HG02981 (cell line): Measurements from ENCODE around the gene ZNF766.
"Not testable (repeated sequence)": the region's sequence is repeated elsewhere in the genome, so short reads cannot be mapped to it uniquely, and the experiment has no call there.

Experiments
- ATAC-seq: cut with Tn5 transposase; IDR thresholded peaks from one replicate; pipeline ENCODE4 v1.9.1; 2021; ENCODE audit warnings: mild to moderate bottlenecking, moderate library complexity; ENCODE audit not compliant: unreplicated experiment

ZNF766 gene

DNA sequence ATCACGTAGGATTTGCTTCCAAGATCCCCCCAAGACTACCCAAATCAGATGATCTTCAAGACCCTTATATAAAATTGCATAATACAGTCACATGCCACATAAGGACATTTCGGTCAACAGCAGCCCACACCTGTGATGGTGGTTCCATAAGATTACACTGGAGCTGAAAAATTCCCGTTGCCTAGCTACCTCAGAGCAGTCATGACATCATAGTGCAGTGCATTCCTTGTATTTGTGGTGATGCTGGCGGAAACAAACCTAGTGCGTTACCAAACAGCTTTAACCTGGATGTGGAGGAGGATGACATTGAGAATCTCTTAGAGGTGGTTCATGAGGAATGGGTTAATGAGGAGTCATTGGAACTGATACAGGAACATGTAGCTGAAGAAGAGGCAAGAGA is 4.8 kb downstream of the ZNF766 start:
- no peak for ATAC-seq

DNA sequence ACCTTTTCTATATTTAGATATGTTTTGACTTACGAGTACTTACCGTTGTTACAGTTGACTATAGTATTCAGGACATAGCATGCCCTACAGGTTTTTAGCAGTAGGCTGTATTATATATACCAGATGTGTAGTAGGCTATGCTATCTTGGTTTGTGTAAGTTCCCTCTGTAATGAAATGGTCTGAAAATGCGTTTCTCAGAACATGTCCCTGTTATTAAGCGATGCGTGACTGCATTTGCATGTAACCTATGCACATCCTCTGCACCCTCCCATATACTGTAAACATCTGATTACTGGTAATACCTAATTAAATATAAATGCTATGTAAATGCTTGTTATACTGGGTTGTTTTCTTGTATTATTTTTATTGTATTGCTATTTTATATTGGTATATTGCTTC is 6.6 kb downstream of the ZNF766 start:
- no peak for ATAC-seq

DNA sequence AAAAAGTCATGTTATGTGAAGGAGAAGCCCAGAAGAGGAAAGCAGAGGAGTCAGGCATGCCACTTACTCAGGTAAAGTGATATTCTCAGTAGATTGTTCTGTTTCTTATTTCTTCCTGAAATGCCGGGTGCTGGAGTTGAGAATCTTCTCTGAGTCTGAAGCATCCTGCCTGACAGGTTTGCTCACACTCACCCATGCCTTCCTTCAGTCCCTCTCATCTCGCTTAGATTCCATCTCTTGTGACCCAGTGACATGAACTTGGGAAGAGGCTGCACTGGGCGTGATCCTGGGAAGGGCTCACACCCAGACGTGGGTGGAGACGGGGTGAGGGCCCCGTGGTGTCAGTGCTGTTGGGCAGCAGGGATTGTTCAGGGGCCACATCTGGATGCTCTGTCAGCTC is 8.1 kb downstream of the ZNF766 start:
- ATAC-seq: no peak

DNA sequence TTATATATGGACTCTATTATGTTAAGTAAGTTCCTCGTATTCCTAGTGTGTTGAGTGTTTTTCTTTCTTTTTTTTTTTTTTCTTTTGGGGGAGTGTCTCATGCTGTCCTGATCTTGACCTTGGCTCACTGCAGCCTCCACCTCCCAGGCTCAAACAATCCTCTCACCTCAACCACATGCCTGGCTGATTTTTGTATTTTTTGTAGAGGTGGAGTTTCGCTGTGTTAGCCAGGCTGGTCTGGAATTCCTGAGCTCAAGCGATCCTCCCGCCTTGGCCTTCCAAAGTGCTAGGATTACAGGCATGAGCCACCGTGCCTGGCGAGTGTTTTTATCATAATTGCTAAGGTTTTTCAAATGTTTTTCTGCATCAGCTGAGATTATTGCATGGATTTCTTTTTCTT is 16.9 kb downstream of the ZNF766 start:
- ATAC-seq: no peak

DNA sequence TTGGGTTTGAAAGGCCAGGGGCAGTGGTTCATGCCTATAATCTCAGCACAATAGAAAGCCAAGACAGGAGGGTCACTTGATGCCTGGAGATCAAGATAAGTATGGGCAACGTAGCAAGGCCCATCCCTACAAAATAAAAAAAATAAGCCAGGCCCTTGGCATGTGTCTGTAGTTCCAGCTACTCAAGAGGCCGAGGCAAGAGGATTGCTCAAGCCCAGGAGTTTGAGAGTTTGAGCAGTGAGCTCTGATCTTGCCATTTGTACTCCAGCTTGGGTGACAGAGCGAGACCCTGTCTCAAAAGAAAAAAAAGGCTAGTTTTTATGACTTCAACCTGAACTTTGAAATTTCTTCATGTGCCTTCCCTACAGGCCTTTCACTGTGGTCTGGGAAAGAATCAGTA is 22.4 kb downstream of the ZNF766 start:
- no peak for ATAC-seq

DNA sequence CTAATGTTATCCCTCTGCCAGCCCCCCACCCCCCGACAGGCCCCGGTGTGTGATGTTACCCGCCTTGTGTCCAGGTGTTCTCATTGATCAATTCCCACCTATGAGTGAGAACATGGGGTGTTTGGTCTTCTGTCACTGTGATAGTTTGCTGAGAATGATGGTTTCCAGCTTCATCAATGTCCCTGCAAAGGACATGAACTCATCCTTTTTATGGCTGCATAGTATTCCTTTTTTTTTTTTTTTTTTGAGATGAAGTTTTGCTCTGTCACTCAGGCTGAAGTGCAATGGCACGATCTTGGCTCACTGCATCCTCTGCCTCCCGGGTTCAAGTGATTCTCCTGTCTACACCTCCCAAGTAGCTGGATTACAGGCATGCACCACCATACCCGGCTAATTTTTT is 23.6 kb downstream of the ZNF766 start:
- ATAC-seq: not testable (repeated sequence)

DNA sequence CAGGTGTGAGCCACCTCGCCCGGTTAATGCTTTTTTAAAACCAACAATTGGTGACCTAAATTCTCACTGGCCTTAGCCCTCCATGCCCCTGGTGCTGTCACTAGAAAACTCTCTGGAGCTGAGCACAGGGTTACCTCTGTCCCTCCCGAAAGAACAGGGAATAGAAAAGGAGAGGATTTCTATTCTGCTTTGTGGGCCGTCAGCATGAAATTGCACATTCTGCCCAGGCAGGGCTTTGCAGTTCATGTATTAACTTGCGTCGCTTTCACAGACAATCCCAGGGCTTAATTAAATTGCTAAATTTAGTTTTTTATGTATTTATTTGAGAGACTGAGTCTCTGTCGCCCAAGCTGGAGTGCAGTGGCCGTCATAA is 27.0 kb downstream of the ZNF766 start:
- no peak for ATAC-seq

DNA sequence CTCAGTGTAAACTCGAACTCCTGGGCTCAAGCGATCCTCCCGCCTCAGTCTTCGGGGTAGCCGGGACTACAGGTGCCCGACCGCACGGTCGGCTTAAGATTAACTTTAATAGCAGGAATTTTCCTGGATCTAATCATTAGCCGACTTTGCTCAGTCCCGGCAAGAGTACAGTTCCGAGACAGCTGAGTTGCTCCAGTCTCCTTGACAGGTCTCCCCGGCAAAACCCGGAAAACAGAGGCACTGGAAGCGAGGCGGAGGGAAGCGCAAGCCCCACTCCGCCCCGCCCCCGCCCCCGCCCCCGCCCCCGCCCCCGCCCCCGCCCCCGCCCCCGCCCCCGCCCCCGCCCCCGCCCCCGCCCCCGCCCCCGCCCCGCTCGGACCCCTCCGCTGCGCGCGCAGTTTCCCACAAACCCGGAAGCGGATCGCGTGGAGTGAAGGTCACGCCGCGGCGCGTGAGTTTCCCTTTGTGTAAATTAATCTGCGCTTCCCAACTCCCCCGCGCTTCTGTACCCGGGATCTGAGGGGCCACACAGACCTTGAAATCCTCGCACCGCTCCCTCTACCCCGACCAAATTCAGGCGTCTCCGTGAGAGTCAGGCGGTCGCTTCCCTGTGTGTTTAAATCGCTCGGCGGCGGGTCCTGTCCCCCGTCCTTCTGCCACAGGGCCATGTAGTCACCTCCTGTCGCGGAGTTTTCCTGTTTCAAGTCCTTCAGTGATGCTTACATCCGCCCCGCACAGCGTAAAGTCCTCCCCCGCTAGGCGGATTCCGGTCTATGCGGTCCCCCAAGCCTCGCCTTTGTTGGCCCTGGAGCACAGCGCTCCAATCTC is 27.6 kb downstream of the ZNF766 start, which contains the start of gene ZNF480:
Gene ZNF480 (plus strand): TSS at position 397 of the 828 bp plus-strand sequence. CDS start 3,244 bp downstream, outside the sequence.
- ATAC-seq: no peak

DNA sequence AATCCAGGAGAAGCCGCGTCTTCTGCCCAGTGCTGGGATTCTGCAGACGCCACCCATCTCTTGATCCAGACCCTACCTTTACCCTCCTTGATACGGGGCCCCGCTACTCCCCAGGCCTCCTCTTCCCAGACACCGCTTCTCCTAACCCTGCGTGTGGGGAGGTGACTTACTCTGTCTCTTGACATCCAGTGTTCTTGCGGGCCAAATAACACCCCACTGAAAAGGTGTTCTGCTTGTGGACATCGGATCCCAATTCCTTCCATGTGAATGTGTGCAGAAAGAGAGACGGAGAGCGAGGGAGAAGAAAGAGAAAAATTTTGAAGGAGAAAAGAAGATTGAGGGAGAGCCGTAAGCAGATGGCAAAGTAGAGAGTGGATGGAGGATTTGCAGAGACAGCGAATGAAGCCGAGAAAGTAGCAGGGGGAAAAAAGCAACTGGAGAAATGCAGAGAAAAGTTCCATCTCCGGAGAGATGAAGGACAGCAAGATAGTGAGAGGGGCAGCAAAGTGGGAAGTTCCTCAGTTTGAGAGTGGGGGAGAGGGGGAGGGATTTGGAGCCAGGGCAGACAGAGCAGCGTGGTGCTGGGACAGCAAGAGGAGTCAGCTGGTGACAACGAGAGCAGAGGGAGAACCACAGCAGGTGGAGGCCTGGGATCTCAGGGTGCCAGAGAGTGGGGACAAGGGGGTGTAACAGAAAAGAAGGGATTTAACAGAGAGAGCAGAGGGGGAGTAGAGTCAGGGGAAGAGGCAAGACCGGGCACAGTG is 28.4 kb downstream of the ZNF766 start:
- ATAC-seq: no peak

DNA sequence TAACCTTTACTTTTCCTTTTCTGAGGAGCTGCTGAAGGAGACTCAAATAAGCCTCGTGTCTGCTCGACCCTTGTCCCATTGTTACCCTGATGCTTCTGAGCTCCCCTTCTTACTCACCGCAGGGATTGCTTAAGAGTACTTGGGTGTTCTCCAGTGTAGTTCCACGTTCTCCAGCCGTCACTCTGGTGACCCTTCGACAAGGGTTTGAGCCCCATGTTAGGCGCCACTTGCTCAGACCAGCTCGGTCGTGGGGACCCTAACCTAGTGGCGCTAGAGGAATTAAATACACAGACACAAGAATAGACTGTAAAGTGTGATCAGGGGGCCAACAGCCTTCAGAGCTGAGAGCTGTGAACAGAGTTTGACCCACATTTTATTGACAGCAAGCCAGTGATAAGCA is 37.9 kb downstream of the ZNF766 start:
- no peak for ATAC-seq

DNA sequence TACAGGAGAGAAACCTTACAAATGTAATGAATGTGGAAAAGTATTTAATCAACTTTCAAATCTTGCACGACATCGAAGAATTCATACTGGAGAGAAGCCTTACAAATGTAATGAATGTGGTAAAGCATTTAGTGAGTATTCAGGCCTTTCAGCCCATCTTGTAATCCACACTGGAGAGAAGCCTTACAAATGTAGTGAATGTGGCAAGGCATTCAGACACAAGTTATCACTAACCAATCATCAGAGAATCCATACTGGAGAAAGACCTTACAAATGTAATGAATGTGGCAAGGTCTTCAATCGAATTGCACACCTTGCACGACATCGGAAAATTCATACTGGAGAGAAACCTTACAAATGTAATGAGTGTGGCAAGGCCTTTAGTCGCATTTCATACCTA is 53.0 kb downstream of the ZNF766 start:
- no peak for ATAC-seq

DNA sequence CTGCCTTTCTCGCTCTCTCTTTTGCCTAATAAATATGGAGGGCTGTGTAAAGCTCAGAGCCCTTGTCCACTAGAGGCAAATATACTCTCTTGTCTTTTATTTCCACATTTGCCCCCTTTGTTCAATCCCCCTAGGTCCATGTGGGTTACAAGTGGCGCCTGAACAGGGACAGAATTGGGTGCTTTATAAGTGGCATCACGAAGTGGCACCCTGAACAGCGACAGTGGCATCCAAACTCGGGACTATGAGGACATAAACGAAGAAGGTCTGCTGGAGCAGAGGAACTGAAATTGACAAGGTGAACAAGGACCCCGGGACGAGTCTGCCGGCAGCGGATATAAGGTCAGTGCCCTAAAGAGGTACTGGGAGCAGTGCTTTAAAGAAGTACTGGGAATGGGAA is 62.4 kb downstream of the ZNF766 start:
- no peak for ATAC-seq

DNA sequence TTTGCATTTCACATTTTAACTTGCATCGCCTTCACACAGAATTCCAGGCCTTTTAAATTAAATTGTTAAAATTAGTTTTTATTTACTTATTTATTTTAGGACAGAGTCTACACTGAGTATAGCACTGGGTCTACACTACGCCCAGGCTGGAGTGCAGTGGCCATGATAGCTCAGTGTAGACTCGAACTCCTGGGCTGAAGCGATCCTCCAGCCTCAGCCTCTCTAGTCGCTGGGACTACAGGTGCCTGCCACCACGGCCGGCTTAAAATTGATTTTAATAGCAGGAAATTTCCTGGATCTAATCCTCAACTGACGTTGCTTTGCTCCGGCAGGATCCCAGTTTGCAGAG is 66.4 kb downstream of the ZNF766 start:
- no peak for ATAC-seq

DNA sequence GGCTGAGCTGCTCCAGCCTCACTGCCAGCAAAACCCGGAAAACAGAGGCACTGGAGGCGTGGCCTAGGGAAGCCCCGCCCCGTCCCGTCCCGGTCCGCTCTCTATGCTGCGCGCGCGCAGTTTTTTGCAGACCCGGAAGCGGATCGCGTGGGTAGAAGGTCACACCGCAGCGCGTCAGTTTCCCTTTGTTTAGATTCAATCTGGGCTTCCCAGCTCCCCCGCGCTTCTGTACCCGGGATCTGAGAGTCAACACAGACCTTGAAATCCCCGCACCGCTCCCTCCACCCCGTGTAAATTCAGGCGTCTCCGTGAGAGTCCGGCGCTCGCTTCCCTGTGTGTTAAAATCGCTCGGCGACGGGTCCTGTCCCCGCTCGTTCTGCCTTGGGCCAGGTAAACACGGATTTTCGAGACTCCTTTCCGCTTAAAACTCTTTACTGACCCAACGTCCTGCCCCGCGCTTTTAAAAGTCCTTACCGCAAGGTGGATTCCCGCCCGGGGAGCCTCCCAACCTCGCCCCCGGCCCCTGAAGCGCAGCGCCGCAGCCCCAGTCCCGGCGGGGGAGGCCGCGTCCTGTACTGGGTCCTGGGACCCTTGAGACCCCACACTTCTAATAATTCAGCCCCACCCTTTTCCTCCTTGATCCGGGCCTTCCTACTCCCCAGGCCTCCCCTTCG is 66.9 kb downstream of the ZNF766 start, which contains the start of gene ZNF610:
Gene ZNF610 (plus strand): TSS at position 127 of the 674 bp plus-strand sequence. CDS start 12,930 bp downstream, outside the sequence.
- peak; percentile 60 for ATAC-seq

DNA sequence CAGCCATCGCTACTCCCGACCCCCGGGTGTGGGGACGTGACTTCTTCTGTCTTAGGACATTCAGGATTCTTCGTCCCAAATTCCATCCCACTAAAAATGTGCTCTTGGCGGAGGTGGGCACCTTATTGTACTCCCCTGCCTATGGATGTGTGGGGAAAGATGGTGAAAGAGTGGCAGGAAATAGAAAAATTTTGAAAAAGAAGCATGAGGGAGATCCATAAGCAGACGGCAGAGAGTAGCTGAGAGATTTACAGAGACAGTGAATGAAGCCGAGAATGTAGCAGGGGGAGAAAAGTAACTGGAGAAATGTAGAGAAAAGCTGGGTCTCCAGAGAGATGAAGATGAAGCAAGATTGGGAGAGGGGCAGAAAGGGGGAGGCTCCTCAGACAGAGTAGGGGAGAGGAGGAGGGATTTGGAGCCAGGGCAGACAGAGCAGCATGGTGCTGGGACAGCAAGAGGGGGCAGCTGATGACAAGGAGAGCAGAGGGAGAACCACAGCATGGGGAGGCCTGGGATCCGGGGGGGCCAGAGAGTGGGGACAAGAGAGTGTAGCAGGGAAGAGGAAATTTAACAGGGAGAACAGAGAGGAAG is 67.5 kb downstream of the ZNF766 start:
- no peak for ATAC-seq

DNA sequence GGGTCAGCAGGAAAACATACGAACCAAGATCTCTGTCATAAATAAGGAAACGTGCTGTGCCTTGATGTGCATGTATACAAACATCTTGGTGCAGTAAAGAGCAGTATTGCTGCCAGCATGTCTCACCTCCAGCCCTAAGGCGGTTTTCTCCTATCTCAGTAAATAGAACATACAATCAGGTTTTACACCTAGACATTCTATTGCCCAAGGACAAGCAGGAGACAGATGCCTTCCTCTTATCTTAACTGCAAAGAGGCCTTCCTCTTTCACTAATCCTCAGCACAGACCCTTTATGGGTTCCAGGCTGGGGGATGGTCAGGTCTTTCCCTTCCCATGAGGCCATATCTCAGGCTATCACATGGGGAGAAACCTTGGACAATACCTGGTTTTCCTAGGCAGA is 69.6 kb downstream of the ZNF766 start:
- ATAC-seq: not testable (repeated sequence)

DNA sequence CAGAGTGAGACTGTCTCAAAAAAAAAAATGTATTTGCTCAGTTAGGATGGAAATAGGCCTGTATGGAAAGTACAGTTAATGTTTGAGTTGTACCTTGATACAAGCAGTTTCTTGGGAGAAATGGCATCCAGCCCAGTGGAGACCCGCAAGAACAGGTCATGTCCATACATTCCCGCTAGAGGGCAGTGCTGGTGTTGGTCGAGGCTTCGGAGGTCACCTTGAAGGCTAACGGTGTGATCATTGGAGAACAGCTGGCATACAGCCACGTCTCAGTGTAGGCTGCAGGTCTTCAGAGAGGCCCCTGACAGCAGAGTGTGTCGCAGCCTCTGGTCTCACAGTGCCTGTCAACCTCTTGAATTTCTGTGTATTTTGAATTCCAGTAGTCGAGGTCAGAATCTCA is 74.2 kb downstream of the ZNF766 start:
- no peak for ATAC-seq

DNA sequence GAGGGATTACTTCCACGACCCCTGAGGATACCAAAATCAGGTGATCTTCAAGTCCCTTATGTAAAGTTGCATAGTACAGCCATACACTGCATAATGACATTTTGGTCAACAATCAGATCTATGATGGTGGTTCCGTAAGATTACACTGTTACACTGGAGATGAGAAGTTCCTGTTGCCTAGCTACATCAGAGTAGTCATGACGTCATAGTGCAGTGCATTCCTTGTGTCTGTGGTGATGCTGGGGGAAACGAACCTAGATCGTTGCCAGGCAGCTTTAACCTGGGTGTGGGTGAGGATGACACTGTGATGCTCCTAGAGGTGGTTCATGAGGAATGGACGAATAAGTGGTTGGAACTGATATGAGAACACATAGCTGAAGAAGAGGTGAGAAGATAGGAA is 75.8 kb downstream of the ZNF766 start:
- no peak for ATAC-seq
